Embryonic facial prominence (tissue), 1 donor: Measurements from ENCODE around the gene SLC4A1AP.

ENCODE experiments used
- DNase-seq: peaks from one replicate; pipeline ENCODE4 v3.0.0-alpha.2; 2016; ENCODE audit errors: extremely low spot score

Gene SLC4A1AP

GRCh38 chr2:27721335-27721734 lies 57.6 kb downstream of the SLC4A1AP start:
- no peak for DNase-seq

- DNase-seq, result no peak
These were observed 58.3 kb downstream of the SLC4A1AP start for GRCh38 chr2:27721884-27722485.

GRCh38 chr2:27723372-27724144 lies 59.9 kb downstream of the SLC4A1AP start:
- no peak for DNase-seq

GRCh38 chr2:27724191-27724590 lies 60.5 kb downstream of the SLC4A1AP start:
- DNase-seq, result no peak

- DNase-seq, result peak; percentile 48
These were observed 61.4 kb downstream of the SLC4A1AP start for GRCh38 chr2:27724905-27725701.

GRCh38 chr2:27727257-27727656 lies 63.6 kb downstream of the SLC4A1AP start:
- DNase-seq, result no peak

GRCh38 chr2:27728081-27728858 lies 64.6 kb downstream of the SLC4A1AP start:
- DNase-seq, result no peak

GRCh38 chr2:27729198-27729597 lies 65.5 kb downstream of the SLC4A1AP start:
- DNase-seq, result no peak

- DNase-seq, result no peak
These were observed 65.9 kb downstream of the SLC4A1AP start for GRCh38 chr2:27729614-27730013.

- no peak for DNase-seq
These were observed 66.6 kb downstream of the SLC4A1AP start for GRCh38 chr2:27730261-27730662.

GRCh38 chr2:27730980-27731691 lies 67.4 kb downstream of the SLC4A1AP start:
- no peak for DNase-seq

GRCh38 chr2:27734305-27734704 lies 70.6 kb downstream of the SLC4A1AP start:
- DNase-seq, result no peak

GRCh38 chr2:27735263-27735904 lies 71.7 kb downstream of the SLC4A1AP start:
- DNase-seq, result no peak

- no peak for DNase-seq
These were observed 72.6 kb downstream of the SLC4A1AP start for GRCh38 chr2:27736031-27736889.

GRCh38 chr2:27736890-27737204 lies 73.2 kb downstream of the SLC4A1AP start:
- DNase-seq, result no peak

- DNase-seq, result no peak
These were observed 74.1 kb downstream of the SLC4A1AP start for GRCh38 chr2:27737676-27738348.

GRCh38 chr2:27738349-27739057 lies 74.8 kb downstream of the SLC4A1AP start:
- no peak for DNase-seq

GRCh38 chr2:27739058-27739373 lies 75.3 kb downstream of the SLC4A1AP start:
- DNase-seq, result no peak

GRCh38 chr2:27741673-27742072 lies 78.0 kb downstream of the SLC4A1AP start:
- no peak for DNase-seq
